Inflammatory macrophage treated with lipopolysaccharide for 1 hour (primary cell): ENCODE results near the gene IL34.
"Not testable (repeated sequence)": the region's sequence is repeated elsewhere in the genome, so short reads cannot be mapped to it uniquely, and the experiment has no call there.

Experiments used
- DNase-seq, 2 donors: peaks; one replicate each; pipeline ENCODE4 v3.0.0-alpha.2; 2020 to 2022

IL34 gene

DNA sequence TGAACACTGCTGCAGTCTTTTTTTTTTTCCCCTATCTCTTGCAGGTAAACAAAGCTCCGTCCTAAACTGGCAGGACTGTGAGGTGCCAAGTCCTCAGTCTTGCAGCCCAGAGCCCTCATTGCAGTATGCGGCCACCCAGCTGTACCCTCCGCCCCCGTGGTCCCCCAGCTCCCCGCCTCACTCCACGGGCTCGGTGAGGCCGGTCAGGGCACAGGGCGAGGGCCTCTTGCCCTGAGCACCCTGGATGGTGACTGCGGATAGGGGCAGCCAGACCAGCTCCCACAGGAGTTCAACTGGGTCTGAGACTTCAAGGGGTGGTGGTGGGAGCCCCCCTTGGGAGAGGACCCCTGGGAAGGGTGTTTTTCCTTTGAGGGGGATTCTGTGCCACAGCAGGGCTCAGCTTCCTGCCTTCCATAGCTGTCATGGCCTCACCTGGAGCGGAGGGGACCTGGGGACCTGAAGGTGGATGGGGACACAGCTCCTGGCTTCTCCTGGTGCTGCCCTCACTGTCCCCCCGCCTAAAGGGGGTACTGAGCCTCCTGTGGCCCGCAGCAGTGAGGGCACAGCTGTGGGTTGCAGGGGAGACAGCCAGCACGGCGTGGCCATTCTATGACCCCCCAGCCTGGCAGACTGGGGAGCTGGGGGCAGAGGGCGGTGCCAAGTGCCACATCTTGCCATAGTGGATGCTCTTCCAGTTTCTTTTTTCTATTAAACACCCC, 13.8 kb downstream of the IL34 start:
- DNase-seq = no peak

DNA sequence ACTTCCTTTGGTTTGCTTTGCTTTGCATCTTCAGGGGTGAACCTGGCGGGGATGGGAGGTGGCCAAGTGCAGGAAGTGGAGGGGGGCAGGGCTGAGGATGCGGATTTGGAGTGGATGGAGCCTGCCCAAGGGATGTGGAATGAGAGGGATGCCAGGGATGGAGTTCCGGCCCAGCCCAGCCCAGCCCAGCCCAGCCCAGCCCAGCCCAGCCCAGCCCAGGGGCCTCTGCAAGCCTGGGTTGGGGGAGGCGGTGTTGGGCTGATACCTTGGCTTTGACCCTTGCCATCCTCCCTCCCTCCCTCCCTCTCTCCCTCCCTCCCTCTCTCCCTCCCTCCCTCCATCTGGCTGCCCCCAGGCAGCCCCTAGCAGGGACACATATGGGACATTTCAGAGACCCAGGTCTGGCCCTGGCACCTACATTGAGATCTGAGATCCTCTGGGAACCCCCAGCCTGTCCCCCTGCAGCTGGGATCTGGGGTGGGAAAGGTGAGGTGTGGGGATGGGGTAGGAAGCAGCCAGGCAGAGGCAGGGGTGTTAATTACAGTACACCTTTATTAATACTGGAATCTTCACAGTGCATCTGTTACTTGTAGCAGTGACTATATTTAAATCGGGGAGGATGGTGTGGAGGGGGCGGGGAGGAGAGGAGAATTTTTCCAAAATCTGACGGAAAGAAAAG, 14.5 kb downstream of the IL34 start:
- no peak for DNase-seq

DNA sequence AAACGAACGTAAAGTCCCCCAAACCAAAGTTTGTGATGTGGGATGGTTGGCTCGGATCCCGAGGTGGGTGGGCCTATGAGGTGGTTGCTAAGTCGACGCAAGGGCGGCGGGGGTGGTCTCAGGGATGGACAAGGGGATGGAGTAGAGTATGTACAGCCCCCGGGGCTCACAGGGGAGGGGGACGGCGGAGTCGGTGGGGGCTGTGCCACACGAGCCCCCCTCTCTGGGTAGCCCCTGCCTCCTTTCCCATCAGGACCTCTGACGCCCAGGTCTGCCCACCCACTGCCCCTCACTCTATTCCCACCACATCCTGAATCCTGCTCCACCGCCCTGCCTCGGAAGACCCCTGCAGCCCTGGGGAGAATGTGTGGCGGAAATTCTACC, 15.2 kb downstream of the IL34 start:
- no peak for DNase-seq

DNA sequence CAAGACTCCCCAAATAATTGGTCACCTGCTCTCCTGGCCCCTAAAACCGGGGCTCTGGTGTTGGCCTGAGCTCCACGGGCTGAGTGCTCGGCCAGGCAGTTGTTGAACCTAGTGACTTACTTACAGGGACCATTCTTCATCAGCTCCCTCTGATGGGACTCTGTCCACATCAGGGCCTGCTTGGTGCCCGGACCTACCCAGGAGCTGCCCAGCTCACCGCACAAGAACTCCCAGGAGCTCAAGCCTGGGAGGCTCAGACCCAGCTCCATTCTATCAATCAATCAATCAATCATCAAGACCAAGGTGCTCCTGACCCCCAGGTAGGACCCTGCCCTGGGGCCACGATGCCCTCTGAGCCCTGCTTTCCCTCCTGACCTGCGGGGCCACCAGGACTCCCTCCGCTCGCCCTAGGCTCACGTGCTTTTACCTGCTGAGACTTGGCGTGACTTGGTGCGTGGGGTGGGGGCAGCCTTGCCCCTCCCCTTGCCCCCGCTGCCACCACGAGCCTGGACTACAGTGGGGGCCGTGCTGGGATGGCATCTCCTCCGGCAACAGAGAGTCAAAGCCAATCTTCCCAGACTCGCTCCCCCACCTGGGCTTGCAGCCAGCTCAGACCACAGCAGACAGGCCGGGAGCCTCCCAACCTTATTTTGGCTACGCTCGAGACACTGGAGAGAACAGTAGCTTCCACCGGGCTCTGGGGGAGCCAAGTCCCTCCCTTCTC, 15.7 kb downstream of the IL34 start:
- no peak for DNase-seq

DNA sequence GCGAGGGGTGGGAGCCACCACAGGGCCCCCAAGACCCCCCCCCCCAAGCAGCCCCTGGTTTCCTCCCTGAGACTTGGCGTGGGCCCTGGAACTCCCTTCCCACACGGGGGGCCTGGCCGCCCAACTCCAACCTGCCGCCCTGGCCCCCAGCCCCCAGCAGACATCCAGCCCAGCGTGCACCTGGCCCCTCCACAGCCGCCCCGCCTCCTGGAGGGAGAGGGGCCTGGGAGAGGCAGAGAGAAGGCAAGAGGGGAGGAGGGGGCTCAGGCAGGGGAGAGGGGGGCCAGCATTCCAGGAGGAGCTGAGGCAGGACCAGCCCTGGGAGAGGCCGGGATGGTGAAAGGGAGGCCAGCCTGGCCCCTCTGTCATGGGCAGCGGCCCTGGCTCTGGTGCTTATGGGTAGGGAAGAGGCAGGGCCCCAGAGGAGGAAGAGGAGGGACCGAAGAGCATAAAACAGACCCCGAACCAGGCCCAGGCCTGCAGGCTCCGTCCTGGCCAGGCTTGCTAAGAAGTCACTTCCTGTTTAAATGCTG, 16.7 kb downstream of the IL34 start:
- DNase-seq = no peak

DNA sequence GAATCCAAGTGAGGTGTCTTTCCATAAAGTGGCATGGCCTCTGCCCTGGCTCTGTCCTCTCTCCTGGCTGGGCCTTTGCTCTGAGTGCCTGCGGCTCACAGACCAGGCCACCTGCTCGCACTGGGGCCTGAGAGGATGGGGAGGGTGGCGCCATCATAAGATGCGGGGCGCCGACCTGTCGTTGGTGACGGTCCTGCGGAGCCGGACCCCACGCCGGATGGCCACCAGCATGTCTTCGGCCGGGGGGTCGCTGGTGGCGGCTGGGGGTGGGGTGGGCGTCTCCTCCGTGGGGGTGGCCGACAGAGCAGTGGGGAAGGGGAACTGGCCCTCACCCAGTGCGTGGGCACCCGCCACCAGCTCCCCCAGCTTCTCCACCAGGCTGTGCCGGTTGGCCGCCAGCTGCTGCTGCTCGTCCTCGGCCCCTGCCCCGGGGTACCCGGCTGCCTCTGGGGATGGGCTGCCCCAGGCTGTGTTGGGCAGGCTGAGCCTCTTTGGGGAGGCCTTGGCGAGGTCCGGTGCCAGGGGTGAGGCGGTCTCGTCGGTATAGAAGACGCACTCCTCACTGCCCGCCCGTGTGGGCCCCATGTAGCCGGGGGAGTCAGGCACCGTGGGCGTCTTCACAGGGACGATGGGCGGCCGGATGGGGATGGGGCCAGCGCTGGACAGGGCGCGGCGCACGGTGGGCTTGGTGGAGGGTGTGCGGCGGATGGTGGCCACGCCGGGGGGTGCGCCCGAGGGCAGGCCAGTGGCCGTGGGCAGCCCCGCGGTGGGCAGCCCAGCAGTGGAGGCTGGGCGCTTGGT, 17.4 kb downstream of the IL34 start:
- DNase-seq = no peak

DNA sequence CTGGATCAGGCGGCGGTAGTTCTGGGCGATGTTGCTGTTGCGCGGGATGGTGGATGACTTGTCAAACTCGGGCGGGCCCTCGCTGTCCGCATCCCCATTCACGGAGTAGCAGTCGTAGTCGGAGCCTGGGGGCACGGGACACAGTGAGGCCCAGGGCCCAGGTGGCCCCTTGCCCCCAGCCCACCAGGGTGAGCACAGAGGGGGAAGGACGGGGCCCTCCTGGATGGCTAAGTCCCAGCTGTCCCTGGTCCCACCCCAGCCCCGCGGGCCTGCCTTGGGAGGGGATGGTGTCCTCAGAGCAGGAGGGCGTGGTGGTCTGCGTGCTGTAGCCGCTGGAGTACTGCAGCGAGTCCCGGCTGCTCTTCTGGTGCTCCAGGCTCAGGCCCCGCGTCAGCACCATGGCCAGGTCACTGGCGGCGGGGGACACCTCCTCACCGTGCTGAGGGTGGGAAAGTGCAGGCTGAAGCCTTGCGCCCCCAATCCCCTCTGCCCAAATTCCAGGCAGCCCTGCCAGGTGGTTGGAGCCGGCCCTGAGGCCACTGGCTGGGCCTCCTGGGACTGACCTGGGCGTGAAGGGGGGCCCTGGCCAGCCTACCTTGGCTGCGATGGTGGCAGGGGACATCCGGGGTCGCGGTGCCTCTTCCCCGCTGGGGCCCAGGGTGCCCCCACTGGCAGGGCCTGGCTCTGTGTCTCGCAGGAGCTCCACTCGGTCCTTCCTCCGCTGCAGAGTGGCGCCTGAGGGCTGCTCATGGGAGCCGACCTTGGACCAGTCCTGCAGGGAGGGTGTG, 18.2 kb downstream of the IL34 start:
- no peak for DNase-seq

DNA sequence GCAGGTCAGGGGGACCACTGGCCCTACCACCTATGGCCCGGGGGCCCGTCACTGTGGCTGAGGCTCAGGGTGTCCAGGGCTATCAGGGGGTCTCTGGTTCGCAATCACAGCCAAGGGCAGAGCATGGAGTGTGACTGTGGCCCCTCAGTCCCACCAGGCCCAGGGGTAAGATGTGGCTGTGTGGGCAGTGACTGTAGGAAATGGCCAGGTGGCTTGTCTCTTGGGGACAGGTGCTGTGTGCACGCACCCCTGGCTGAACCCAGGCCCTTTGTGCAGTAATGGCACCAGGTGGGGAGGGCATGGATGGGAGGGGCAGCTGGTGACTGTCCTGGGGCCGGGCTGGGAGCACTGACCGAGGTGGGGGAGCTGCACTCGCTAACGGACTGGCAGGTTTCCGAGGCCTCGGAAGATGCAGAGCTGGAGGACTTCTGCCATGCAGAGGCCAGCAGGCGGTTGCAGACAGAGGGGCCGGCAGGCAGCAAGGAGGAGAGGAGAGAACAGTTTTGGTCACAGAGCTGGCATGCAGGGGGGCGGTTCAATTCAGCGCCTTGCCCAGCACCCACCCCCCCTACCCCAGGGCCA, 18.8 kb downstream of the IL34 start:
- DNase-seq = no peak

DNA sequence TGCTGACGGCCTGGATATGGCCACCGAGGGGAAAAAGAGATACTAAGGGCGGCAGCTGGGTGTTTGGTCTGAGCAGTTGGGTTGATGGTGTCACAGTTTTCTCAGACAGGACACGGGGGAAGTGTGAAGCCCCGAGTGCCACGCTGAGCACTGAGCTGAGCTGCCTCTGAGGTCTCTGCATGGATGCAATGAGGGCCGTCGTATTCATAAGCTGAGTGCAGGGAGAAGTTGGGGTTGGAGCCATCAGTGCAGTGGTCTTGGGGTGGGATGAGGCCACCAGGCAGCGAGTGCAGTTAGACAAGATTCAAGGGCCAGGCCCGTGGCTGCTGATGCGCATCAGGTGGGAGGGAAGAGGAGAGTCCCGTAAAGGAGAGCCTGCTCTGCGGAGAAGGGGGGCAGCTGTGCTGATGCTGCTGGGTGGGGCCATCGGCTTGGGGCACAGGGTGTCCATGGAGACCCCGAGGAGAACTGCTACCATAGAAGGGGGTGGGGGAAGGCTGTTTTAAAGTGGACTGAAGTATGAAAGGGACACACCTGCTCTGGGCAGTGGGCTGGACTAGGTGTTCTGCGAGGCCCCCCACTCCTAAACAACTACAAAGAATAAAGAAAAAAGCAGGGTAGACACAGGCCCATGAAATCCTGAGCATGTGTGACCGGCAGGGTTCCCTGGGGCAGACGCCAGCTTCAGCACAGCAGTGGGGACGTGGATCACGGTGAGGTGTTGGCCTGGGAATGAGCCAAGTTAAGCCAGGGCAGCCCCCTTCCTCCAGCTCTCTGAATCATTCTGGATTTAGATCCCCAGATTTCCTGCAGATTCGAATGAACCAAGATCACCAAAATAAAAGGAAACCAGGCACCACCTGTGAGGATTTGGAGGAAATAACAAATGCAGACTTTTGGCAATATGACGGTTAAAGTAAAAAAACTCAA, 19.7 kb downstream of the IL34 start:
- no peak for DNase-seq

DNA sequence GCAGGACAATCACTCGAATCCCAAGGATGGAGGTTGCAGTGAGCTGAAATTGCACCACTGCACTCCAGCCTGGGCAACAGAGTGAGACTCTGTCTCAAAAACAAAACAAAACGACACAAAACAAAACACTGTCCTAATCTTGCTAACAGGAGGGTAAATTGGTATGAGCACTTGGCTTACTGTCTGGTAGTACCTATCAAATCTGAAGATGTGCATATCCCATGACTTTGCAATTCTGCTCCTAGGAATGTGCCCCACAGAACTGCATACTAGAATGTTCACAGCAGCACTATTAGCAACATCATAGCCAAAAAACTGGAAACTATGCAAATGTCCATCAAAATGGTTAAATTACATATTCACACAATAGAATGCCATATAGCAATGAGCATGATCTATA, 23.8 kb downstream of the IL34 start:
- DNase-seq = no peak

DNA sequence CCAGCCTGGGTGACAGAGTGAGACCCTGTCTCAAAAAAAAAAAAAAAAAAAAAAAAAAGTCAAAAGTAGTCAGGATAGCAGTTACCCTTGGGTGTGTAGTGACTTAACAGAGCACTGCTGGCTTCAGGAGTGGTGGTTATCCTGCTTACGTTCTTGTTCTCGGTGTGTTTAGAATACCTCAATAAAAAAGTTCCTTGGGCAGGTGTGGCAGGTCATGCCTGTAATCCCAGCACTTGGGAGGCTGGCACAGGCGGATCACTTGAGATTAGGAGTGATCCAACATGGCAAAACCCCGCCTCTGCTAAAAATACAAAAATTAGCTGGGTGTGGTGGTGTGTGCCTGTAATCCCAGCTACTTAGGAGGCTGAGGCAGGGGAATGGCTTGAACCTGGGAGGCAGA, 24.6 kb downstream of the IL34 start:
- not testable (repeated sequence) for DNase-seq

DNA sequence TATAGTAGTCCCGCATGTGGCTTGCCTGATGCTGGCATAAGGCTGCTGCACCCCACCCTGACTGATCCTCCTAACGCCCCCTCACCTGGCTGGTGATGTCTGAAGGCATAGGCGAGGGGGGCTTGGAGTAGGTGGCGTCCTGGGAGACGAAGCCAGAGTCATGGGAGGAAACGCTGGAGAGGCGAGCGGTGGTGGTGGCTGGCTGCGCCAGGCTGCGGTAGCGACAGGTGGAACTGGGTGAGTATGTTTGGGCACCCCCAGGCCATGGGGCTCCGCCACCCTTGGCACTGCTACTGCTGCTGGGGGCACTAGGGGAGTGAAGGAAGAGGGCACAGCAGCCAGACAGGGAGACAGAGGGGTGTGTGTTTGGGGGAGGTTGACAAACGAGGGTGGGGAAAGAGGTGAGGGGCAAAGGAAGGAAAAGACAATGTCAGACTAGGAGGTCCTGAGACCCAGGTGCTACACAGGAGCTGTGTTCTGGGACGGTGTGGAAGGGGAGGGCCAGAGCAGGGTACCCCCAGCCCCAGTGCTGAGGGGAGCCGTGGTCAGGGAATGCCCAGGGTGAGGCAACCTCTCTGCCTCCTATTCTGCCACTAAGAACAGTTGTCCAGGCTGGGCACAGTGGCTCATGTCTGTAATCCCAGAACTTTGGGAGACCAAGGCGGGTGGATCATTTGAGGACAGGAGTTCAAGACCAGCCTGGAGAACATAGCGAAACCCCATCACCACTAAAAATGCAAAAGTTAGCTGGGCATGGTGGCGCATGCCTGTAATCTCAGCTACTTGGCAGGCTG, 28.1 kb downstream of the IL34 start:
- no peak for DNase-seq

DNA sequence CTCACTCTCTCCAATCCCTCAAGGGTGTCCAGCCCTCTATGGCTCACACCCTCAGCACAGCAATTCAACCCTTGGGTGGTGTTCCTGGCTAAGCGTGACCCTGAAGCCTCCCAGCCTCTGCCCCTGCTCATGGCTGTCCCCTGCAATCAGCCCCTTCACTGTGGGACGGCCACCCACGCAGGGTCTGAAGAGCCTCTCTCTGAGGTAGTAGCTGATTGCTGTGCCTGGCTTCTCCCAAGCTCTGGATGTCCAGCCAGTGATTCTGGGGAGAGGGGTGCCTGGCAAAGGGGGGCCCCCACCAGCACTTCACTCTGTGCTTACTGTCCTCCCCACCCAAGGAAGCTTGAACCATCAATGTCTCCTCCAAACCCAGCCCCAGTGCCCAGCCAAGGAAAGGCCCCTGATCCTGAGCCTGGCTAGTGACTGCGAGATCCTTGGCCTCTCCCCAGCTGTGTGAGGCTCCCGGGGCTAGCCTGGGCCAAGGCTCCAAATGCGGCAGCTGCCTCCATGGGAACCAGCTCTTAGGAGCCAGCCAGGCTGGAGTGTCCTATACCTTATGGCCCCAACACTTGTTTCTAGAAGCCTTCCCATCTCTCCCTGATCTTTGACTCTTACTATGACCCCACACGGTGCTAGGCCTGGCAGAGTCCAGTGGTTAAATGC, 29.6 kb downstream of the IL34 start:
- no peak for DNase-seq

DNA sequence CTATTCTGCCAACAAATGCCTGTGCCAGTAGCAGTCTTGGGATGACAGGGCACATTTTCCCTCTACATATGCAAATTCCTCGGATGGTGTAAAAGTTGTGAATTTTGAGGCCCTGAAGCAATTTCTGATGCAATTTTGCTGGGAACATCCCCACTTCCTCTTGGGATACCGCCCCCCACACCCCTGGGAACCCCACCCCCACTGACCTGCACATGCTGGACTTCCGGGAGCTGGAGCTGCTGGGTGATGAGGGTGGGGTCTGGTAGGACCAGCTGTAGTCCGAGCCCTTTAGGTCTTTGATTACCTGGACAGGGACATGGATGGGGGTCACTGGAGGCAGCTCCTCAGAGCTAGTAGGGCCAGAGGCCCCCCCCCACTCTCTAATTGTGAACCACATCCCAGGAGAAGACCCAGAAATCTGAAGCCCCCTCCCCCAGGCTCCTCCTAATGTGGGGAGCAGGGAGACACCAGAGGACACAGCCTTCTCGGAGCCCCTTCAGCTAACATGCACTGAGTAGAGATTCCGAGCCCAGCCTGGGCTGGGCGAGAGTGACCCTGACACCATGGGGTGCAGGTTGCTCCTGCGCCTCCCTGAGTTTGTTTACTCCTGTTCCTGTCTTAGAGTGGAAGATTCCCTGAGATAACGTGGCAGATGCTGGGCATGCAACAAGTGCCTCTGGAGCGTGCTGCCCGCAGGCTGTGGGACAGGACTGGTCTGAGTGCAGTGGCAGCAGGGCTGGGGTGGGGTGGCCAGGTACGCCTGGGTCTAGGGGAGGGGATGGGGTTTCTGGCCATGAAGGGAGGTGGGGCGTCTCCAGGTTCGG, 30.5 kb downstream of the IL34 start:
- DNase-seq = peak in 1 of 2 donors; percentile 36

DNA sequence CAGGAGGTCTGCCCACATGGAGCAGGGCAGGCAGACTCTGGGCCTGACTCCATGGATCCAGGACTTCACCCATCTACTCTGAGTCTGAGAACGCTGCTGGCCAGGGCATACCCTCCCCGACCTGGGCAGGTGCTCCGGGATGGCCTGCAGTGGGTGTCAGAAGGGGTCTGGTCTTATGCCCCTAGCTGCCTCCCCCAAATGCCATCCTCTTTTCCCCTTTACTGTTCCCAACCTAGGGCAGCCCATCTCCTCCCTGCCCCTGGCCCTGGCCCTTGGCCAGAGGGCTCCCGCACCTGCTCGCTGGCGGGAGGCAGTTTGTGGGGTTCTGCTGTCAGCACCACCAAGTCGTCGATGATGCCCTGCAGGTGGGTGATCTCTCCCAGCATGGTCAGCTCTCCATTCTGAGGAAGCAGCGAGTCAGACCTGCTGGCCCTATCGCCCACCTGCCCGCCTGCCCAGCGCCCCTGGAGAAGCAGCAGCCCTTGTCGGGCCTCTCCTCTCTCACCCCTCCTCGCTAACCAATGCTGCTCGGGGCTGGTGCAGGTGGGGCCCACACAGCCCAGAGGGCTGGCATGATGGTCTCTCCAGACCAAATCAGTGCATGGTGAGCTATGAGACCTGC, 31.3 kb downstream of the IL34 start:
- no peak for DNase-seq

DNA sequence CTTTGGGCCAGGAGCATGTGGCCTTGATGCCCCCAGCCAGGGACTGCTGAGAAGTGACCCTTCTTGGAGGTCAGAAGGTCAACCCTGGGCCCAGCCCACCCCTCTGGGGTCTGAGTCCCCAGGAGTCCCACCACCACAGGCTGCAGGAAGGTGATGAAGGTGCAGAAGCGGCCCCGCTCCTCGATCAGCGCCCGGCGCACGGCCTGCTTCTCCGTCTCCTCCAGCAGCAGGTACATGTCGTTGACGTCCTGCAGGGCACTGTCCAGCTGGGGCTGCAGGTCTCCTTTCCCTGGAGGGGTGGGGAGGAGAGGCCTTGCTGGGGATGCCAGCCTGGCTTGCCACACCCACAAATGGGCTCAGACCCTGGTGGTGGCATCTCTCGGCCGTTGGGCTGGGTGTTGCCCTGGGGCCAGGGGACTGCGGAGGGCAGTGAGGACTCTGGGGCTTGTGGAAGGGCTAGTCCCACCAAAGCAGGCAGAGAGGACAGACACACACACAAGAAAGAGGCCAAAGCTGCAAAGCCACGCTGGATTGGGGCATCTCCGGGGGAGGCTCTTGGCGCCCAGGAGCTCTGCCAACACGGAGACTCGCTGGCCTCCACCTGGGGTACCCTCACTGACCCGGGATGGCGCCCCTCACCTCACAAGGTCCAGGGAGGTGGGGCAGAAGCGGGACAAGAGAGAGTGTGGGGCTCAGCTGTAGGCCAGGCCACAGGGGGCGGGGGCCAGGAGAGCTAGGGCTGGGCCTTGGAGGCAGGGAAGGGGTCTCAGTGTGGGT, 31.9 kb downstream of the IL34 start:
- DNase-seq = no peak
